ENCODE measurements around the gene CNOT10.
"Not testable (repeated sequence)": the region's sequence is repeated elsewhere in the genome, so short reads cannot be mapped to it uniquely, and the experiment has no call there.

Gene CNOT10

DNA sequence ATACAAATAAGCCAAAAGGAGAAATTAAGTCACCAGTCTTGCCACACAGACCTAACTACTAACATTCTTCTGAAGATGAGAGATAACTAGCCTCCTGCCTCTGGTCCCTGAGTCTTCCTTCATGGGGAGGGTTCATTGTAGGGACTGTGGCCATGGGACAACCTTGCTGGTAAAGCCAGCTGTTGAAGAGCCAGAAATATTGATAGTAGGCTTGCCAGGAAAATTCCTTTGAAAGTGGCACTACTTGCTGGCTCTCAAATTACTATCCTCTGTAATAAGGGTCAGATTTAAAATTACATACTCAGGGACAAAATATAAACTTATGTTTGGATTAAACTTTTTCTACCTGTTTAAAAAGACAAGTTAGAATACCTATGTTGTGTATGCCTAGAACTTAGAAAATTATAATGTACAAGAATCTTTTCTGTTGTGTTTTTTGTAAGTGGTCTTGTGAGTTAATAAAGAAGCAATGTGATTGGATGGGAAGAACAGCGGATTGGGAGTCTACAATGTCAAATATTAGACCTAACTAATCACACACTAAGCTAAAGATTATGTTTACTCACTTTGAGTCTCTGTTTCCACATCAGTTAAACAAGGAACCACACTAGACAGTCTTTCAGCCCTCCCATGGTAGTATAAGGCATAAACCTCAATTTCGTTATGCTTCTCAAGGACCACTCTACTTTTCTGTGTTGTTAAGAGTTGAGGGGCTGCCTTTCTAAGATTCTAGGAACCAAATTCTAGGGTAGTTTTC is 72.8 kb downstream of the CNOT10 start:
- CTCF ChIA-PET, result no interaction called here
- Mint-ChIP-seq H3K9me3 (no peaks in the 10 kb centered on the region), H3K27ac (peak overlapping the region; percentile 0), H3K27me3 (no peaks in the 10 kb centered on the region), H3K4me1 (peaks cover 15% of the 10 kb centered on the region), H3K36me3 (peaks cover 22% of the 10 kb centered on the region), H3K4me3 (no peak overlapping the region)
- DNase-seq, result no peak

DNA sequence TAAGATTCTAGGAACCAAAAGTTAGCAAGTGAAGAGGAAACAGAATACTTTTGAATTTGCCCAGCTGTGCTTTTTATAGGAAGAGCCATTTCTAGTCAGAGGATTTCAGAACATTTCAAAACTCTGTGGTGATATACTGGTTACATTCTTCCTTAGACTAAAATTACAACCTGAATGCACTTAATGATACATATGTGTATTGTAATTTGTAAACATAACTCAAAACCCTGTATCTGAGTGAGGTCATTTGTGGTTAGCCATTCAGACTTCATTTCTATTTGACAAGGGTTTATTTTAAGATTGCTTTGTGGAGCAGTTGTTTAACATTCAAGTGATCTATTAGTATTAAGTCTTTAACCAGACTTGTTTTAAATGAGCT is 73.4 kb downstream of the CNOT10 start:
- CTCF ChIA-PET, result no interaction called here
- Mint-ChIP-seq H3K27ac (peak overlapping the region; percentile 0), H3K9me3 (no peaks in the 10 kb centered on the region), H3K27me3 (no peaks in the 10 kb centered on the region), H3K4me3 (no peak overlapping the region), H3K4me1 (peaks cover 15% of the 10 kb centered on the region), H3K36me3 (peaks cover 21% of the 10 kb centered on the region)
- DNase-seq, result no peak

GRCh38 chr3:32759342-32759741 is 74.4 kb downstream of the CNOT10 start:
- DNase-seq, result no peak
- no peak overlapping the region for H3K4me3 Mint-ChIP-seq
- peaks cover 15% of the 10 kb centered on the region for H3K4me1 Mint-ChIP-seq
- no peak overlapping the region for H3K27ac Mint-ChIP-seq
- H3K27me3 Mint-ChIP-seq, result no peaks in the 10 kb centered on the region
- peaks cover 24% of the 10 kb centered on the region for H3K36me3 Mint-ChIP-seq
- no peaks in the 10 kb centered on the region for H3K9me3 Mint-ChIP-seq
- CTCF ChIA-PET, result no interaction called here

DNA sequence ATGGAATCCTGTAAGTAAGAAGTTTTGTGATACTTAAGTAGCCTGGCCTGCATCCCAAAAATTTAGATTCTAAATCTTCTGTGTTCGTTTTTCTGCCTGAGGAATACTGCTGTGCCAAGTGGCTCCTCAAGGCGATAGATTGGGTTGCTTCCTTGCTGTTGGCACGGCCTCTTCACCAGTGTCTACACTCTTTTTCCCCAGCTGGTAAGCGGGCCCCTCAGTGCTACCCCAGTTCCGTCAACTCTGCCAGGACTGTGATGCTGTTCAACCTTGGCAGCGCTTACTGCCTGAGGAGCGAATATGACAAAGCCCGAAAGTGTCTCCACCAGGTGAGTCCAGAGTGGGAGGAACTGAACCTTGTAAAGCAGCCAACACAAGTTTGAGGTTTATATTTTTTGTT is 79.5 kb downstream of the CNOT10 start:
- H3K9me3 Mint-ChIP-seq, result no peaks in the 10 kb centered on the region
- H3K36me3 Mint-ChIP-seq, result peaks cover 35% of the 10 kb centered on the region
- no peak for DNase-seq
- H3K27me3 Mint-ChIP-seq, result no peaks in the 10 kb centered on the region
- no peak overlapping the region for H3K4me3 Mint-ChIP-seq
- H3K4me1 Mint-ChIP-seq, result peaks cover under 1% of the 10 kb centered on the region
- no peak overlapping the region for H3K27ac Mint-ChIP-seq
- CTCF ChIA-PET, result no interaction called here

DNA sequence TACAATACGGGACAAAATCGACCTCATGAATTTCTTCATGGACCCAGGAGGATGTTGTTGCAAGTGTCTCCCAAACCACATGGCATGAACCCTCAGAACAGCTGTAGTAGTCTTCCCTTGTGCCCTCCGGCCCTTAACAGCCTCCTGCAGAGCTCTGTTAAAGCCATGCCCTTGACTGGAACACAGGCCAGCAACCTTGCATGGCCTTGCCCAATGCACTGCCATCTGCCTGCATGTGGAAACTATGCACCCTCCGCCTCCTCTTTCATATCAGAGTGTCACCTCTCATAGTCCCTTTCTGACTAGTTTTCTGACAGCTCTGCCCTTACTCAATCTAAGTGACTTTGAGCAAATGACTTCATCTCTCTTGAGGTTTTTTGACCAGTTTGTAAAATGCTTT is 93.4 kb downstream of the CNOT10 start:
- Mint-ChIP-seq H3K36me3 (peaks cover 11% of the 10 kb centered on the region), H3K27me3 (peaks cover 22% of the 10 kb centered on the region), H3K4me1 (peaks cover 4% of the 10 kb centered on the region), H3K4me3 (no peak overlapping the region), H3K27ac (no peak overlapping the region), H3K9me3 (no peaks in the 10 kb centered on the region)
- no peak for DNase-seq
- CTCF ChIA-PET, result interaction anchor here (0.8 kb wide), 1 partner anchor 9 kb away, joined by 4 read pairs; no protein-coding TSS in a partner anchor

- CTCF ChIA-PET, result interaction anchor here (0.7 kb wide), 1 partner anchor 19 kb away, joined by 3 read pairs; no protein-coding TSS in a partner anchor
- H3K4me3 Mint-ChIP-seq, result peak overlapping the region; percentile 25
- peaks cover 4% of the 10 kb centered on the region for H3K4me1 Mint-ChIP-seq
- no peaks in the 10 kb centered on the region for H3K9me3 Mint-ChIP-seq
- H3K36me3 Mint-ChIP-seq, result peaks cover 2% of the 10 kb centered on the region
- no peak for DNase-seq
- no peak overlapping the region for H3K27ac Mint-ChIP-seq
- H3K27me3 Mint-ChIP-seq, result peaks cover 22% of the 10 kb centered on the region
These were observed 95.2 kb downstream of the CNOT10 start for GRCh38 chr3:32780071-32780734.

- Mint-ChIP-seq H3K9me3 (no peaks in the 10 kb centered on the region), H3K36me3 (peaks cover 2% of the 10 kb centered on the region), H3K4me3 (peak overlapping the region; percentile 84), H3K4me1 (peaks cover 4% of the 10 kb centered on the region), H3K27ac (no peak overlapping the region), H3K27me3 (peaks cover 22% of the 10 kb centered on the region)
- DNase-seq, result peak; percentile 30
- CTCF ChIA-PET, result no interaction called here
These were observed 95.8 kb downstream of the CNOT10 start for GRCh38 chr3:32780735-32781210.

- DNase-seq, result peak; percentile 75
- Mint-ChIP-seq H3K27me3 (peaks cover 22% of the 10 kb centered on the region), H3K4me3 (peak overlapping the region; percentile 84), H3K27ac (peak overlapping the region; percentile 34), H3K4me1 (peaks cover 4% of the 10 kb centered on the region), H3K9me3 (no peaks in the 10 kb centered on the region), H3K36me3 (peaks cover 2% of the 10 kb centered on the region)
- CTCF ChIA-PET, result interaction anchor here (1.1 to 1.5 kb wide), 5 partner anchors 8 to 129 kb away, joined by 3 to 4 read pairs (median 3); no protein-coding TSS in a partner anchor
These were observed 96.4 kb downstream of the CNOT10 start for GRCh38 chr3:32781211-32781968.

- H3K27ac Mint-ChIP-seq, H3K9me3 Mint-ChIP-seq: not testable (repeated sequence)
These were observed 96.9 kb downstream of the CNOT10 start for GRCh38 chr3:32781969-32782270.

GRCh38 chr3:32782407-32782806 is 97.4 kb downstream of the CNOT10 start:
- H3K27ac Mint-ChIP-seq, result no peak overlapping the region
- CTCF ChIA-PET, result interaction anchor here (0.6 to 1.5 kb wide), 7 partner anchors 9 to 158 kb away, joined by 3 to 4 read pairs (median 3); no protein-coding TSS in a partner anchor
- peaks cover 4% of the 10 kb centered on the region for H3K4me1 Mint-ChIP-seq
- H3K27me3 Mint-ChIP-seq, result peaks cover 22% of the 10 kb centered on the region
- H3K36me3 Mint-ChIP-seq, result peaks cover 2% of the 10 kb centered on the region
- DNase-seq, result no peak
- H3K9me3 Mint-ChIP-seq, result no peaks in the 10 kb centered on the region
- H3K4me3 Mint-ChIP-seq, result peak overlapping the region; percentile 40

More at GRCh38 chr3:32781969-32782270, 96.9 kb downstream of the CNOT10 start:
- peaks cover 22% of the 10 kb centered on the region for H3K27me3 Mint-ChIP-seq
- not testable (repeated sequence) for H3K4me1 Mint-ChIP-seq, H3K36me3 Mint-ChIP-seq, DNase-seq
- peak overlapping the region; percentile 40 for H3K4me3 Mint-ChIP-seq
- CTCF ChIA-PET, result interaction anchor here (1.1 to 1.5 kb wide), 5 partner anchors 8 to 128 kb away, joined by 3 to 4 read pairs (median 3); no protein-coding TSS in a partner anchor

DNA sequence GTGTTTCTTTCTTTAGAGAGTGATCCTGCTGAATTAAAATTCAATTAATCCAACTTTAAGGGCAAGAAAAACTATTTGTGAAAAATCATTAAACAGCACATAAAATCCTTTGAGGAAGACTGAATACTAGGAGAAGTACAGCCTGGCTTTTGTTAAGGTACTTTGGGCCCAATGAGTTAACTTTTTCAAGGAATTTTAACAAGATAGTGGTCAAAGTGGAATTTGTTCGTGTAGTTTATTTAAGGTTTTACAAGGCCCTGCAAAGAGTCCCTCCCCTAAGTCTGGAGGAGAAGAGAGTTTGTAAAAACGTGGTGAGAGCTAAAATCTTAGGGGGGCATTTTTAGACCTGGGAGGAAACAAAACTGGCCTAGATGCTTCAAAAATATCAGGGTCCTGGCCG is 106.8 kb downstream of the CNOT10 start:
- H3K27me3 Mint-ChIP-seq, result peaks cover 17% of the 10 kb centered on the region
- H3K36me3 Mint-ChIP-seq, result no peaks in the 10 kb centered on the region
- H3K4me1 Mint-ChIP-seq, result no peaks in the 10 kb centered on the region
- H3K9me3 Mint-ChIP-seq, result no peaks in the 10 kb centered on the region
- no peak for DNase-seq
- H3K4me3 Mint-ChIP-seq, result no peak overlapping the region
- CTCF ChIA-PET, result interaction anchor here (1.6 kb wide), 1 partner anchor 10 kb away, joined by 3 read pairs; no protein-coding TSS in a partner anchor
- no peak overlapping the region for H3K27ac Mint-ChIP-seq

GRCh38 chr3:32794487-32795308 is 109.7 kb downstream of the CNOT10 start:
- CTCF ChIA-PET, result no interaction called here
- Mint-ChIP-seq H3K4me1 (no peaks in the 10 kb centered on the region), H3K36me3 (no peaks in the 10 kb centered on the region), H3K9me3 (no peaks in the 10 kb centered on the region), H3K27me3 (peaks cover 9% of the 10 kb centered on the region), H3K27ac (no peak overlapping the region), H3K4me3 (no peak overlapping the region)
- DNase-seq, result no peak

DNA sequence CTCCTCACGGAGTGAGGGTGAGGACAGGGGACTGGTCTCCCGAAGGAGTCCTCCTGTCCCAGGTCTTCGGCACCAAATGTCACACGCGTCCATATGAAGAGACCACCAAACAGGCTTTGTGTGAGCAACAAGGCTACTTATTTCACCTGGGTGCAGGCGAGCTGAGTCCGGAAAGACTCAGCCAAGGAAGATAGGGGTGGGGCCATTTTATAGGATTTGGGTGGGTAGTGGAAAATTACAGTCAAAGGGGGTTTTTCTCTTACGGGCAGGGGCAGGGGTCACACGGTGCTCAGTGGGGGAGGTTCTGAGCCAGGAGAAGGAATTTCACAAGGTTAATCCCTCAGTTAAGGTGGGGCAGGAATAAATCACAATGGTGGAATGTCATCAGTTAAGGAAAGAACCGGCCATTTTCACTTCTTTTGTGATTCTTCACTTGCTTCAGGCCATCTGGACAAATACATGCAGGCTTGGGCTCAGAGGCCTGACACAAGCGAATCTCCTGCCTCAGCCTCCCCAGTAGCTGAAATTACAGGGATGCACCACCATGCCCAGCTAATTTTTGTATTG is 111.5 kb downstream of the CNOT10 start:
- H3K9me3 Mint-ChIP-seq, H3K27me3 Mint-ChIP-seq, H3K4me1 Mint-ChIP-seq, H3K4me3 Mint-ChIP-seq, H3K36me3 Mint-ChIP-seq, DNase-seq, CTCF ChIA-PET, H3K27ac Mint-ChIP-seq: not testable (repeated sequence)
